ENCODE measurements around the gene AMER2.

AMER2 gene

GRCh38 chr13:25171517-25172302 is at the start of gene AMER2:
TSS of gene AMER2 (minus strand) at chr13:25172288. CDS start at chr13:25171619, 669 bp downstream.
- peak; percentile 5 for DNase-seq

GRCh38 chr13:25218019-25218418 is 45.9 kb upstream of the AMER2 start:
- no peak for DNase-seq

- DNase-seq: no peak
Observed at GRCh38 chr13:25217023-25217885, 45.2 kb upstream of the AMER2 start.

GRCh38 chr13:25215253-25215575 is 43.1 kb upstream of the AMER2 start:
- no peak for DNase-seq

GRCh38 chr13:25214491-25215252 is 42.6 kb upstream of the AMER2 start:
- DNase-seq: no peak

- DNase-seq: no peak
Observed at GRCh38 chr13:25213715-25214114, 41.6 kb upstream of the AMER2 start.

- DNase-seq: no peak
Observed at GRCh38 chr13:25210842-25211569, 38.9 kb upstream of the AMER2 start.

GRCh38 chr13:25207291-25207810 is 35.3 kb upstream of the AMER2 start:
- no peak for DNase-seq

- no peak for DNase-seq
Observed at GRCh38 chr13:25204863-25205262, 32.8 kb upstream of the AMER2 start.

- DNase-seq: no peak
Observed at GRCh38 chr13:25203127-25203740, 31.1 kb upstream of the AMER2 start.

GRCh38 chr13:25200783-25201182 is 28.7 kb upstream of the AMER2 start:
- DNase-seq: no peak

GRCh38 chr13:25198647-25199046 is 26.6 kb upstream of the AMER2 start:
- no peak for DNase-seq

- no peak for DNase-seq
Observed at GRCh38 chr13:25196971-25197370, 24.9 kb upstream of the AMER2 start.

GRCh38 chr13:25192936-25193335 is 20.8 kb upstream of the AMER2 start:
- DNase-seq: no peak

- DNase-seq: no peak
Observed at GRCh38 chr13:25192489-25192888, 20.4 kb upstream of the AMER2 start.

- no peak for DNase-seq
Observed at GRCh38 chr13:25192052-25192451, 20.0 kb upstream of the AMER2 start.

GRCh38 chr13:25190771-25191170 is 18.7 kb upstream of the AMER2 start:
- DNase-seq: no peak

GRCh38 chr13:25190256-25190655 is 18.2 kb upstream of the AMER2 start:
- DNase-seq: no peak

GRCh38 chr13:25187596-25187995 is 15.5 kb upstream of the AMER2 start:
- DNase-seq: no peak

GRCh38 chr13:25186187-25186586 is 14.1 kb upstream of the AMER2 start:
- DNase-seq: no peak

GRCh38 chr13:25181597-25181996 is 9.5 kb upstream of the AMER2 start:
- no peak for DNase-seq
